RWPE1 (cell line): ENCODE measurements around the gene MMP21.

ENCODE experiments used
- CTCF ChIA-PET: fragments of 350-600 bp; sonication (Branson Sonifier 250); formaldehyde crosslinking; extraction: SDS; loops from one replicate; lab custom pipeline; 2021; lab: Yijun Ruan, JAX
- POLR2A ChIA-PET: fragments of 400-600 bp; formaldehyde crosslinking; extraction: SDS; loops from one replicate; lab custom pipeline; 2020; ENCODE audit warnings: antibody characterized with exemption; ENCODE audit not compliant: low non-redundant PET; lab: Yijun Ruan, JAX
- DNase-seq: peaks from one replicate; pipeline ENCODE4 v3.0.0; 2012; ENCODE audit warnings: low spot score
- H3K27ac ChIP-seq: fragments of 450-650 bp; 2 replicates; pipeline ENCODE4 v1.5.1; 2017
- CTCF ChIP-seq: fragments of 450-650 bp; conservative IDR thresholded peaks from 2 replicates; pipeline ENCODE4 v1.5.1; 2017; ENCODE audit warnings: low read depth, mild to moderate bottlenecking

Gene MMP21

GRCh38 chr10:125742465-125742864 lies 33.2 kb downstream of the MMP21 start:
- CTCF ChIA-PET, result interaction anchor here (0.7 kb wide), 1 partner anchor 339 kb away, joined by 4 read pairs; no protein-coding TSS in a partner anchor

GRCh38 chr10:125739994-125740679 lies 35.5 kb downstream of the MMP21 start:
- POLR2A ChIA-PET, result no interaction called here

More at GRCh38 chr10:125742465-125742864, 33.2 kb downstream of the MMP21 start:
- POLR2A ChIA-PET, result no interaction called here
- no peak for DNase-seq
- TF ChIP-seq CTCF, result no peak
- H3K27ac ChIP-seq, result no peak overlapping the region

GRCh38 chr10:125738206-125738605 lies 37.4 kb downstream of the MMP21 start:
- POLR2A ChIA-PET, result interaction anchor here (0.7 kb wide), 1 partner anchor 27 kb away, joined by 3 read pairs; no protein-coding TSS in a partner anchor
- H3K27ac ChIP-seq, result no peak overlapping the region
- DNase-seq, result no peak
- CTCF ChIA-PET, result no interaction called here
- TF ChIP-seq CTCF, result no peak

More at GRCh38 chr10:125739994-125740679, 35.5 kb downstream of the MMP21 start:
- CTCF ChIA-PET, result interaction anchor here (0.6 to 0.9 kb wide), 4 partner anchors 9 to 977 kb away, joined by 3 to 4 read pairs (median 4); partner anchors contain the start of gene EDRF1
- no peak overlapping the region for H3K27ac ChIP-seq
- no peak for DNase-seq
- TF ChIP-seq CTCF, result no peak

GRCh38 chr10:125734823-125735222 lies 40.8 kb downstream of the MMP21 start:
- CTCF ChIA-PET, result interaction anchor here (1.4 kb wide), 1 partner anchor 10 kb away, joined by 4 read pairs; no protein-coding TSS in a partner anchor
- DNase-seq, result no peak
- no peak for TF ChIP-seq CTCF
- H3K27ac ChIP-seq, result no peak overlapping the region
- POLR2A ChIA-PET, result no interaction called here

GRCh38 chr10:125734148-125734547 lies 41.5 kb downstream of the MMP21 start:
- no peak overlapping the region for H3K27ac ChIP-seq
- ChIA-PET POLR2A (no interaction called here), CTCF (interaction anchor here (0.9 to 1.4 kb wide), 2 partner anchors 11 to 1351 kb away, joined by 3 to 4 read pairs; no protein-coding TSS in a partner anchor)
- DNase-seq, result no peak
- no peak for TF ChIP-seq CTCF

- POLR2A ChIA-PET, result no interaction called here
- CTCF ChIA-PET, result interaction anchor here (0.6 kb wide), 1 partner anchor 20 kb away, joined by 4 read pairs; no protein-coding TSS in a partner anchor
- DNase-seq, result no peak
- no peak overlapping the region for H3K27ac ChIP-seq
- no peak for TF ChIP-seq CTCF
Observed at GRCh38 chr10:125727436-125727835, 48.2 kb downstream of the MMP21 start.
